Activated CD4-positive, alpha-beta T cell treated with anti-CD3 and anti-CD28 coated beads, Interleukin-2, amount 50 U/mL, for 1 hour (primary cell): ENCODE measurements around the gene RPS8.
"Not testable (repeated sequence)": the region's sequence is repeated elsewhere in the genome, so short reads cannot be mapped to it uniquely, and the experiment has no call there.

ENCODE experiments used
- DNase-seq: peaks from one replicate; pipeline ENCODE4 v3.0.0-alpha.2; 2020

RPS8 gene

GRCh38 chr1:44820328-44821239, 45.2 kb downstream of the RPS8 start:
- DNase-seq: no peak

GRCh38 chr1:44821240-44821715, 45.9 kb downstream of the RPS8 start:
- DNase-seq: no peak

DNA sequence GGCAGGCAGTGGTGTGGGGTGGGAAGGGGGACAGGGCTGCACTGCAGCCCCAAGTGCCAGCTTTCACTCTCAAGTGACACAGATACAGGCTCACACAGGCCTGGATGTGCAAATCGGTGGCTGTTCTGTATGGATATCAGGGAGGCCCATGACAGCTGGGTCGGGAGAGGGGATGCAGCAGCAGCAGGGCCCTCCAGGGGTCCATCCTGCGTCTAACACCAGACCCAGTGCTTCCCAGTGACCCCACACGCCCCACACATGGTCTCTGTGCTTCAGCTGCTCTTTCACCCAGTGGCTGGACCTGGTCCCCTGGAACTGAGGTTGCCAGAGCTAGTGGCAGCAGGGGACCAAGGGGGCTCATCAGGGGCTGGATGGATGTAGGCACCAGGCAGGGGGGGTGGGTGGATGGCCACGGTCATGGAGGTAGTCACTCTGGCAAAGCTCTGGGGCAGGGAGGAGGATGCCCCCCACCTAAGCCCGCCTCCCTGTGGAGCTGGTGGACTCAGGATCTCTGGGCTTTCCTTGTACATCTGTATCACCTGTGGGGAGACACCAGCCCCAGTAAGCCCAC, 46.9 kb downstream of the RPS8 start:
- DNase-seq: no peak

DNA sequence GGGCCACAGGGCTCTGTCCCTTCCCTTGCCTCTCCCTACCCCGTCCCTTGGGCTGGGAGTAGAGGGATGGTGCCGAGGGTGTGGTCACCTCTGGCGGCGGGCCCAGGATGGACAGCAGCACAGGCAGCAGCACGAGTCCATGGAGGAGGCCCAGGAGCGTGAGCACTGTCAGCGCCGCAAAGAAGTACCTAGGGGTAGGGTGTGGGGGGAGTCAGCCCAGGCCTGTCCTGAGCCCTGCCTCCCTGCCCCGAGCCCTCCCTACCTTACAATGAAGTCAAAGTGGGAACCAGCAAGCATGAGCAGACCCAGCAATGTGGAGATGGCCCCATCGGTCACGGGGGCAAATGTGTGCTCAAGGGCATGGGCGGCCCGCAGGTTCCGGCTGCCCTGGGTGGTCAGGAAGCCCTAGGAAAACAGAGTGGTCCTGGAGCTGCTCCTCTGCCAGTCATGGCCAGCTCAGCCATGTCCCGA, 47.7 kb downstream of the RPS8 start:
- no peak for DNase-seq

DNA sequence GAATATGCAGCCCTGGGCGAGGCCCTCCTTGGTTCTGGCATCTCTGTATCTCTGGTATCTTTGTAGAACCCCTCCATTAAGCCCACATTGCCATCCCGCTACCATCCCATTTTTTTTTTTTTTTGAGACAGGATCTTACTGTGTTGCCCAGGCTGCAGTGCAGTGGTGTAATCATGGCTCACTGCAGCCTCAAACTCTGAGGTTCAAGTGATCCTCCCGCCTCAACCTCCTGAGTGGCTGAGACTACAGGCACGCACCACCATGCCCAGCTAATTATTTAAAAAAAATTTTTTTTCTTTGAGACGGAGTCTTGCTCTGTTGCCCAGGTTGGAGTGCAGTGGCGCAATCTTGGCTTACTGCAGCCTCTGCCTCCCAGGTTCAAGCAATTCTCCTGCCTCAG, 49.1 kb downstream of the RPS8 start:
- not testable (repeated sequence) for DNase-seq

DNA sequence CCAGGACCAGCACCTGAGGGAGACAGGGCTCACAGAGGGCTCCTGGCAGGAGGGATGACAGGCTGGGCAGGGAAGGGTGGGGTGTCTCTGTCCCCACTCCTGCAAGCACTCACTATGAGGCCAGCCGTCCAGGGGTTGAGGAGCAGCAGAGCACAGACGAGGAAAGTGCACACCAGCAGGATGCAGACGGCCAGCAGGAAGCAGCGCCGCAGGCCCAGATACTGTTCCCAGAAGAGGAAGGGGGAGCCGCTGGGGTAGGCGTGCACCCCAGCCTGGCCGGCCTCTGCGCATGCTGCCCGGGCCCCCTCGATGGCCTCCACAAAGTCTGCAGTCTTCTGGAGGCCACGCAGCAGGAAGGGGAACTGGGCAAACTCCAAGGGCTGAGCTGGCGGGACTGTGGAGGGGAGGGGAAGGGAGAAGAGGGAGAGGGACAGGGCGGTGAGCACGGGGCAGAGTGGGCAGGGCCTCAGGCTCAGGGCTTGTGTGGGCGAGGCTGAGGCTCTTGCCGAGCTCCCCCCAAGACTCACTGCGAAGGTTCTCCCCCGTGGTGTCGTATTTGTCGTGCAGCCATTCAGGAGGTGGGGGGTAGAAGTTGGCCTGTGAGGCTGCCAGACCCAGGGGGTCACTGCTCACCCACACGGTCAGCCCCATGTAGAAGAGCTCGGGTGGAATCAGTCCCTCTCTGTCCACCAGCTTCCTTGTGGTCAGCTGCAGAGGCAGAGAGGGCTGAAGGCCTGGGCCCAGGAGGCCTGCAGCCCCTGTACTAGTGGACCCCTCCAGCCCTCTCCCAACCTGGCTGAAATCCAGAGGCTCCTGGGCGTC, 51.2 kb downstream of the RPS8 start:
- DNase-seq: no peak

DNA sequence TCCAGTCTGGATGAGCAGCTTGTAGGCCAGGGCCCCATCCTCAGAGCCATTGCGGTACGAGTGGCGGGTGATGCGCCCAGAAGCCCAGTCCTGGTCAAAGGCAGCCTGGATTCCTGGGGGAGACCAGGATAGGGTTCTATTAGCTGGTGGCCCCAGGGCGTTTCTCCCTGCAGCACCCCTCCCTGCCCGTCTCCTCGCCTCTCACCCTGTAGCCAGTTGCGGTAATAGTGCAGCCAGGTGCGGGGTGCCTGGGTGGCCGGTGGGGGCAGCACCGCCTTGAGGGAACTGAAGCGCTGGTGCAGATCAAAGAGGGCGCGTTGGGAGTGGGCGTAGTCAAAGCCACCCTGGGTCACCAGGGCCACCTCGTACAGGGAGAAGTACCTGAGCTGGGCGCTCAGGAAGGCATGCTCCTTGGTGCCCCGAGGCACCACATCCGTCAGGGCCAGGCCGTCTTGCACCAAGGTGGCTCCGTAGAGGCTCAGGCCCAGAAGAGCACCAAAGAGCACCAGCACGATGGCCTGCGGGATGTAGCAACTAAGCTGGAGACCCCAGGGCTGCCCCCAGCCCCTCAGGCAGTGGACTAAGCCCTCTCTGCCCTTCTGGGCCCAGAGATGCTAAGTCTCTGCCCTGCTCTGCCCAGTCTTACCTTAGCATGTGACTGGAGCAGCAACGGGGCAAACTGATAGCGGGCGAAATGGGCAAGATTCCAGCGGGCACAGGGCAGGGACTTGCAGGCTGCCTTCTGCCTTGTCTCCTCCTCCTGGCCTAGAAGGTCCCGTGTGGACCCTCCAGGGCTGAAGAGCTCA, 52.1 kb downstream of the RPS8 start:
- no peak for DNase-seq

- no peak for DNase-seq
Observed at GRCh38 chr1:44828003-44828651, 52.8 kb downstream of the RPS8 start.
